Vagina (tissue), 2 donors: ENCODE results near the gene NCAPD2. TPM values are rescaled to one million over a fixed set of nuclear protein-coding genes. Genes with fewer than 3 reads are reported as not detected.

Experiments
- DNase-seq, 2 donors: peaks; one replicate each; pipeline ENCODE4 v3.0.0-alpha.2; 2017; ENCODE audit errors: extremely low spot score in 2 of 2
- H3K27ac ChIP-seq: fragments of 200-600 bp; sonication (generic); one replicate; pipeline ENCODE4 v1.5.1; 2019
- H3K27me3 ChIP-seq: fragments of 200-600 bp; sonication (generic); one replicate; pipeline ENCODE4 v1.5.1; 2019
- H3K36me3 ChIP-seq, 2 donors: fragments of 200-600 bp; sonication (generic); one replicate each; pipeline ENCODE4 v1.5.1; 2017 to 2019
- H3K4me1 ChIP-seq: fragments of 200-600 bp; sonication (generic); one replicate; pipeline ENCODE4 v1.5.1; 2019
- H3K4me3 ChIP-seq, 2 donors: fragments of 200-600 bp; sonication (generic); 1 replicate in 1 of 2; 2 replicates in 1 of 2; pipeline ENCODE4 v1.5.1; 2016 to 2019
- H3K9me3 ChIP-seq: fragments of 200-600 bp; sonication (generic); one replicate; pipeline ENCODE4 v1.5.1; 2019
- CTCF ChIP-seq, 3 experiments: fragments of 450-650 bp in 2 of 3; fragments of 200-600 bp in 1 of 3; sonication (generic) in 1 of 3; IDR thresholded peaks; one replicate each; pipeline ENCODE4 v1.5.1; 2017 to 2019; ENCODE audit warnings: antibody characterized with exemption in 3 of 3, mild to moderate bottlenecking in 2 of 3, moderate library complexity in 2 of 3
- POLR2A ChIP-seq, 2 donors: fragments of 450-650 bp; IDR thresholded peaks; one replicate each; pipeline ENCODE4 v1.6.1; 2017; ENCODE audit warnings: antibody characterized with exemption in 2 of 2, mild to moderate bottlenecking in 2 of 2, moderate library complexity in 2 of 2
- POLR2AphosphoS5 ChIP-seq, 2 donors: sonication (generic); formaldehyde crosslinking; IDR thresholded peaks; one replicate each; pipeline ENCODE4 v1.9.0; 2017; ENCODE audit warnings: antibody characterized with exemption in 2 of 2, mild to moderate bottlenecking in 2 of 2, low read depth in 1 of 2; ENCODE audit not compliant: insufficient read depth in 1 of 2
- intact Hi-C: fragments of 100-400 bp; cut with DNase I; formaldehyde crosslinking; loops from one replicate; pipeline ENCODE4 v1.15.1; 2023
- total RNA-seq: library from RNA; depleted of rRNA; stranded (reverse); fragments of >200 nt; gene quantifications from one replicate; pipeline ENCODE4 v1.2.3, GENCODE V29; 2016

NCAPD2 gene
- total RNA-seq, 1 donor from 2014 or later: 25.5 TPM

- no peak overlapping the region for H3K4me3 ChIP-seq
- TF ChIP-seq POLR2AphosphoS5 (IDR thresholded peaks at IDR 0.05; ENCODE audit: insufficient read depth in 1 of 2, low read depth in 1 of 2) (no peak), POLR2A (IDR thresholded peaks at IDR 0.05) (no peak), CTCF (IDR thresholded peaks at IDR 0.05) (no peak)
- H3K27me3 ChIP-seq: no peaks in the 10 kb centered on the region
- peaks cover 26% of the 10 kb centered on the region for H3K4me1 ChIP-seq
- peaks cover 0 to 26% of the 10 kb centered on the region in 2 donors for H3K36me3 ChIP-seq
- intact Hi-C loops: no loop called here
- no peak for DNase-seq
- H3K27ac ChIP-seq: no peak overlapping the region
- H3K9me3 ChIP-seq: no peaks in the 10 kb centered on the region
Measured at GRCh38 chr12:6542209-6543009, 48.5 kb downstream of the NCAPD2 start.

GRCh38 chr12:6546016-6546415 lies 52.1 kb downstream of the NCAPD2 start:
- intact Hi-C loops: no loop called here
- DNase-seq: no peak
- H3K27me3 ChIP-seq: no peaks in the 10 kb centered on the region
- peaks cover 0 to 18% of the 10 kb centered on the region in 2 donors for H3K36me3 ChIP-seq
- TF ChIP-seq POLR2A (IDR thresholded peaks at IDR 0.05) (no peak), CTCF (IDR thresholded peaks at IDR 0.05) (no peak), POLR2AphosphoS5 (IDR thresholded peaks at IDR 0.05; ENCODE audit: insufficient read depth in 1 of 2, low read depth in 1 of 2) (no peak)
- peaks cover 37% of the 10 kb centered on the region for H3K4me1 ChIP-seq
- no peak overlapping the region for H3K4me3 ChIP-seq
- no peaks in the 10 kb centered on the region for H3K9me3 ChIP-seq
- no peak overlapping the region for H3K27ac ChIP-seq

GRCh38 chr12:6547566-6547965 lies 53.7 kb downstream of the NCAPD2 start:
- no peak for DNase-seq
- Histone ChIP-seq H3K36me3 (peaks cover 0 to 18% of the 10 kb centered on the region in 2 donors), H3K27me3 (no peaks in the 10 kb centered on the region), H3K9me3 (no peaks in the 10 kb centered on the region), H3K4me3 (peak overlapping the region in 1 of 2 donors; percentile 16), H3K27ac (peak overlapping the region; percentile 86), H3K4me1 (peaks cover 47% of the 10 kb centered on the region)
- intact Hi-C loops: no loop called here
- TF ChIP-seq CTCF (IDR thresholded peaks at IDR 0.05) (no peak), POLR2A (IDR thresholded peaks at IDR 0.05) (no peak), POLR2AphosphoS5 (IDR thresholded peaks at IDR 0.05; ENCODE audit: insufficient read depth in 1 of 2, low read depth in 1 of 2) (no peak)

- intact Hi-C loops: no loop called here
- TF ChIP-seq POLR2AphosphoS5 (IDR thresholded peaks at IDR 0.05; ENCODE audit: insufficient read depth in 1 of 2, low read depth in 1 of 2) (no peak), POLR2A (IDR thresholded peaks at IDR 0.05) (no peak), CTCF (IDR thresholded peaks at IDR 0.05) (no peak)
- H3K36me3 ChIP-seq: peaks cover 0 to 18% of the 10 kb centered on the region in 2 donors
- peak overlapping the region; percentile 86 for H3K27ac ChIP-seq
- peak overlapping the region in 1 of 2 donors; percentile 16 for H3K4me3 ChIP-seq
- no peaks in the 10 kb centered on the region for H3K9me3 ChIP-seq
- peaks cover 51% of the 10 kb centered on the region for H3K4me1 ChIP-seq
- no peak for DNase-seq
- no peaks in the 10 kb centered on the region for H3K27me3 ChIP-seq
Measured at GRCh38 chr12:6547987-6548386, 54.1 kb downstream of the NCAPD2 start.

GRCh38 chr12:6548556-6548955 lies 54.7 kb downstream of the NCAPD2 start:
- peak overlapping the region; percentile 86 for H3K27ac ChIP-seq
- peaks cover 0 to 18% of the 10 kb centered on the region in 2 donors for H3K36me3 ChIP-seq
- intact Hi-C loops: no loop called here
- peaks cover 57% of the 10 kb centered on the region for H3K4me1 ChIP-seq
- H3K27me3 ChIP-seq: no peaks in the 10 kb centered on the region
- H3K9me3 ChIP-seq: no peaks in the 10 kb centered on the region
- TF ChIP-seq POLR2AphosphoS5 (IDR thresholded peaks at IDR 0.05; ENCODE audit: insufficient read depth in 1 of 2, low read depth in 1 of 2): no peak
- TF ChIP-seq CTCF (IDR thresholded peaks at IDR 0.05): no peak
- no peak for TF ChIP-seq POLR2A (IDR thresholded peaks at IDR 0.05)
- DNase-seq: no peak
- peak overlapping the region; percentile 0 to 16 for H3K4me3 ChIP-seq
